Measurements from ENCODE around the gene TEX12. TPM values are rescaled to one million over a fixed set of nuclear protein-coding genes. Genes with fewer than 3 reads are reported as not detected.

Gene TEX12
- total RNA-seq, 2 donors from 2014 or later = not detected

DNA sequence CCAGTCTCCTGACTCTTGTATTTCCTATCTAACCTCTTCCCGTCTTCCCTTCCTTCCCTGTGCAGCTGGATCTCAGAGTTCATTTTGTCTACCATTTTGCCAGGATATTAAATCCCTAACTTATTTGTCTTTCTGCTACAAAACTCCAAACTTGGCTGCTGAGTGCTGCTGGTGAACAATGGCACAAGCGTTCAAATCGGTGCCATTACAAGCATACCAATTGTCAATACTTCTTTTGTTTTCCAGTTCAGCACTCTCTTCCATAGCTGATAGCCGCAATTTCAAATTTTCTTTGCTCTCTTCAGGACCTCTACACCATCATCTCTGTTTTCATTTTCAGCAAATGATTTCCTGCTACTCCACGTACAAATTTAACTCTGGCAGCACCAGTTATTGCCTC is 16.7 kb upstream of the TEX12 start:
- DNase-seq (no peak), ATAC-seq (no peak)
- intact Hi-C loops (cut with DNase I) = no loop called here
- 70 to 74% methylated on average over 5 of the region's 5 CpGs for WGBS, 2 donors
- no peak overlapping the region for H3K4me3 ChIP-seq
- no peaks in the 10 kb centered on the region for H3K9me3 ChIP-seq
- H3K36me3 ChIP-seq (replicated peaks in 1 of 2; ENCODE audit: insufficient read depth in 1 of 2, low read depth in 2 of 2) = no peaks in the 10 kb centered on the region
- peaks cover 10% of the 10 kb centered on the region for H3K4me1 ChIP-seq
- no peak for TF ChIP-seq POLR2A (IDR thresholded peaks at IDR 0.05)
- TF ChIP-seq, protein P1, sequence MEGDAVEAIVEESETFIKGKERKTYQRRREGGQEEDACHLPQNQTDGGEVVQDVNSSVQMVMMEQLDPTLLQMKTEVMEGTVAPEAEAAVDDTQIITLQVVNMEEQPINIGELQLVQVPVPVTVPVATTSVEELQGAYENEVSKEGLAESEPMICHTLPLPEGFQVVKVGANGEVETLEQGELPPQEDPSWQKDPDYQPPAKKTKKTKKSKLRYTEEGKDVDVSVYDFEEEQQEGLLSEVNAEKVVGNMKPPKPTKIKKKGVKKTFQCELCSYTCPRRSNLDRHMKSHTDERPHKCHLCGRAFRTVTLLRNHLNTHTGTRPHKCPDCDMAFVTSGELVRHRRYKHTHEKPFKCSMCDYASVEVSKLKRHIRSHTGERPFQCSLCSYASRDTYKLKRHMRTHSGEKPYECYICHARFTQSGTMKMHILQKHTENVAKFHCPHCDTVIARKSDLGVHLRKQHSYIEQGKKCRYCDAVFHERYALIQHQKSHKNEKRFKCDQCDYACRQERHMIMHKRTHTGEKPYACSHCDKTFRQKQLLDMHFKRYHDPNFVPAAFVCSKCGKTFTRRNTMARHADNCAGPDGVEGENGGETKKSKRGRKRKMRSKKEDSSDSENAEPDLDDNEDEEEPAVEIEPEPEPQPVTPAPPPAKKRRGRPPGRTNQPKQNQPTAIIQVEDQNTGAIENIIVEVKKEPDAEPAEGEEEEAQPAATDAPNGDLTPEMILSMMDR (IDR thresholded peaks at IDR 0.05) = no peak
- no peak overlapping the region for H3K27ac ChIP-seq
- H3K27me3 ChIP-seq = no peaks in the 10 kb centered on the region

DNA sequence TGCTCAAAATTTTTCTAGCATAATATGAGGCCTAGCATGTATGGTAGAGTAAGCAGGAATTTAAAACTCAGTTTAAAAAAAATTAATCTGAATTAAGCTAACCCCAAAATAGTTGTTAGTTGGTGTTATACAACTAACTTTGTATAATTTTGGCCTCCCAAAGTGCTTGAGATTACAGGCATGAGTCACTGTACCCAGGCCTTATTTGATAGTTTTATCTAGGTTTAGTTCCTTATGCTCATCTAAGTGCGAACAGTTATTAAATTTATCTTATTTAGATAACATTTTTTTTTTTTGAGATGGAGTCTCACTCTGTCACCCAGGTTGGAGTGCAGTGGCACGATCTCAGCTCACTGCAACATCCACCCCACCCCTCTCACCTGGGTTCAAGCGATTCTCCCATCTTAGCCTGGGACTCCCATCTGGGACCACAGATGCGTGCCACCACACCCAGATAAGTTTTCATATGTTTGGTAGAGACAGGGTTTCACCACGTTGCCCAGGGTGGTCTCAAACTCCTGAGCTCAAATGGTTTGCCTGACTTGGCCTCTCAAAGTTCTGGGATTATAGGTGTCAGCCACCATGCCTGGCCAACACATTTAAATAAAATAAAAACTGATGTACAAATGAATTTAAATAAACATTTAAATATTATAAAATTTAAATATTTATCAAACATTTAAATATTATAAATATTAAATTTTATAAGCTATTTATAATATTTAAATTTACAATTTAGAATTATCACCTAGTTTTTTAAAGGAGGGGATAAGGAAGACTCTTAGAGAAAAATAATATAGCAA is 10.8 kb upstream of the TEX12 start:
- no peak overlapping the region for H3K4me3 ChIP-seq
- 71 to 78% methylated on average over 5 of the region's 5 CpGs for WGBS, 2 donors
- intact Hi-C loops (cut with DNase I) = no loop called here
- peaks cover 10% of the 10 kb centered on the region for H3K4me1 ChIP-seq
- H3K36me3 ChIP-seq (replicated peaks in 1 of 2; ENCODE audit: insufficient read depth in 1 of 2, low read depth in 2 of 2) = no peaks in the 10 kb centered on the region
- DNase-seq (no peak), ATAC-seq (no peak)
- TF ChIP-seq POLR2A (IDR thresholded peaks at IDR 0.05) = no peak
- TF ChIP-seq, protein P1 (IDR thresholded peaks at IDR 0.05) = no peak
- H3K9me3 ChIP-seq = no peaks in the 10 kb centered on the region
- peak overlapping the region in 3 of 4 donors; percentile 46 to 83 (median 74) for H3K27ac ChIP-seq
- no peaks in the 10 kb centered on the region for H3K27me3 ChIP-seq

DNA sequence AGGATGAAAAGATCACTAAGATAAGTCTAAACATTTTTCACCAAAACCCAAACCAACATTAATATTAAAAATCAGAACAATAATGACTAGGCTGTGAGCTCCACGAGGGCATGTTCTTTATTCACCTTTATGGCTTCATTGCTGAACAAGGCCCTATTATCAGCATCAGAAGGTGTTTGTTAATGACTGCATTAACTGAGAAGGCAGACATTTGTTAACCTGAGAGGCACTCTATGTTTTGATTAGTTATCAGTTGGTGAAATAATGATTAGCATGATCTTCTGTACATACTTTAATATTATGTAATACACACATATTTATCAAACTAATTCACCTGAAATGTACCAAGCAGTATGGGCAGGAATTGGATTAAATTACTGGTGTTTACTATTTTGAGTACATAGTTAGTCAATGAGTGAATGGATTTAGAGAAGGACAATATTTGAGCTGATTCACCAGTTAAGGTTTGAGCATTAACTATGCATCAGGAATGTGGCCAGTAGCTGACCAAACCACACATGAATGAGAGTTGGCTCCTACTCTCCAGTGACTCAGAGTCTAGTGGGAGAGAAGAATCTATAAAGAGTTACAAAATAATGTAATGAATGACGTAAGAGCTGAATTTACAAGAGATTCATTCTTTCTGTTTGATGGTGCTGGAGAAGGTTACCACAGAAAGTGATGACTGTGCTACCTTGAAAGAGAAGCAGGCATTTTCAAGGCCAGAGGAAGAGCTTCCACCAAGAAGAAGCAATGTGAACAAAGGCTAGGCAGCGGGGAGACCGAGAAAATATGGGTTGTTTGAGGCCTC is 10.0 kb upstream of the TEX12 start:
- Histone ChIP-seq H3K27ac (peak overlapping the region; percentile 53 to 83 (median 76)), H3K27me3 (no peaks in the 10 kb centered on the region), H3K36me3 (replicated peaks in 1 of 2; ENCODE audit: insufficient read depth in 1 of 2, low read depth in 2 of 2) (no peaks in the 10 kb centered on the region), H3K4me1 (peaks cover 10% of the 10 kb centered on the region), H3K4me3 (no peak overlapping the region), H3K9me3 (no peaks in the 10 kb centered on the region)
- 51 to 55% methylated on average over 4 of the region's 4 CpGs for WGBS, 2 donors
- intact Hi-C loops (cut with DNase I) = no loop called here
- TF ChIP-seq POLR2A (IDR thresholded peaks at IDR 0.05) = no peak
- TF ChIP-seq, protein P1 (IDR thresholded peaks at IDR 0.05) = no peak
- peak; percentile 96 for ATAC-seq
- peak; percentile 40 to 79 (median 56) for DNase-seq

DNA sequence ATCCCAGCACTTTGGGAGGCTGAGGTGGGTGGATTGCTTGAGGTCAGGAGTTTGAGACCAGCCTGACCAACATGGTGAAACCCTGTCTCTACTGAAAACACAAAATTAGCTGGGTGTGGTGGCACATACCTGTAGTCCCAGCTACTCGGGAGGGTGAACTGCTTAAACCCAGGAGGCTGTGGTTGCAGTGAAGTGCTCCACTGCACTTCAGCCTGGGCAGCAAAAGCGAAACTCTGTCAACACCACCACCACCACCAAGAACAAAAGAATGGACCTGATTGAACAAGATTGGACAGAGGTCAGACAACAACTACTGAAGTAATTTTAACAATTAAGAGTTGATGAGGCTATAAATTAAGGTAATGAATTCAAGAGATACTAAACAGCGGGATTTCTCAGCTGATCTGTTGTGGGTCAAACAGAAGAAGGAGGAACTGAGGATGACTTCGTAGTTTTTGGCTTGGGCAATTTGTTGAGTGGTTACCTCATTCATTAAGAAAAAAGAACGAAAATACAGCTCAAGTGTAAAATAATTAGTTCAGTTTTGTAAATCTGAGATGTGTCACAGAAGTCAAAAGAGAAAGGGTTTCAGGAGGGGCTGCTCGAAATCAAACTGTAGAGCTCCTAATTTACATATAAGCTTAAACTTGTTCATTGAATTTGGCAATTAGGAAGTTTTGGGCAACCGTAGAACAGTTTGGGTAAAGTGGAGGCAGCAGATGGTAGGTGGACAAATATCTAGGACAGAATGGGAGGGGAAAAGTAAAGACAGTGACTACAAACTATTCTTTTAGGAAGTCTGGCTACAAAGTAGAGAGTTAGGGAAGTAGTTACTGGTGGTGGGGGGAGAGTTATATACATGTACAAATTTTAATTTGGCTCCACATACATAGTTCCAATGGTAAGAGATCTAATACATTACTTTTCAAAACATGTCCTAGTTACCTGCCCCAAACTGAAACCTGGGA is 7.8 kb upstream of the TEX12 start:
- peak overlapping the region in 1 of 4 donors; percentile 60 for H3K27ac ChIP-seq
- H3K27me3 ChIP-seq = no peaks in the 10 kb centered on the region
- DNase-seq (no peak), ATAC-seq (no peak)
- 81 to 84% methylated on average over 7 of the region's 7 CpGs for WGBS, 2 donors
- no peak for TF ChIP-seq POLR2A (IDR thresholded peaks at IDR 0.05)
- TF ChIP-seq, protein P1 (IDR thresholded peaks at IDR 0.05) = no peak
- no peaks in the 10 kb centered on the region for H3K9me3 ChIP-seq
- H3K4me3 ChIP-seq = no peak overlapping the region
- intact Hi-C loops (cut with DNase I) = no loop called here
- peaks cover 6% of the 10 kb centered on the region for H3K4me1 ChIP-seq
- H3K36me3 ChIP-seq (replicated peaks in 1 of 2; ENCODE audit: insufficient read depth in 1 of 2, low read depth in 2 of 2) = no peaks in the 10 kb centered on the region

Measured in body of pancreas (tissue), 4 donors.